ENCODE measurements around the gene HERC3. TPM values are rescaled to one million over a fixed set of nuclear protein-coding genes. Genes with fewer than 3 reads are reported as not detected.

Gene HERC3
- total RNA-seq = 15.6 and 15.9 TPM in 2 replicates

DNA sequence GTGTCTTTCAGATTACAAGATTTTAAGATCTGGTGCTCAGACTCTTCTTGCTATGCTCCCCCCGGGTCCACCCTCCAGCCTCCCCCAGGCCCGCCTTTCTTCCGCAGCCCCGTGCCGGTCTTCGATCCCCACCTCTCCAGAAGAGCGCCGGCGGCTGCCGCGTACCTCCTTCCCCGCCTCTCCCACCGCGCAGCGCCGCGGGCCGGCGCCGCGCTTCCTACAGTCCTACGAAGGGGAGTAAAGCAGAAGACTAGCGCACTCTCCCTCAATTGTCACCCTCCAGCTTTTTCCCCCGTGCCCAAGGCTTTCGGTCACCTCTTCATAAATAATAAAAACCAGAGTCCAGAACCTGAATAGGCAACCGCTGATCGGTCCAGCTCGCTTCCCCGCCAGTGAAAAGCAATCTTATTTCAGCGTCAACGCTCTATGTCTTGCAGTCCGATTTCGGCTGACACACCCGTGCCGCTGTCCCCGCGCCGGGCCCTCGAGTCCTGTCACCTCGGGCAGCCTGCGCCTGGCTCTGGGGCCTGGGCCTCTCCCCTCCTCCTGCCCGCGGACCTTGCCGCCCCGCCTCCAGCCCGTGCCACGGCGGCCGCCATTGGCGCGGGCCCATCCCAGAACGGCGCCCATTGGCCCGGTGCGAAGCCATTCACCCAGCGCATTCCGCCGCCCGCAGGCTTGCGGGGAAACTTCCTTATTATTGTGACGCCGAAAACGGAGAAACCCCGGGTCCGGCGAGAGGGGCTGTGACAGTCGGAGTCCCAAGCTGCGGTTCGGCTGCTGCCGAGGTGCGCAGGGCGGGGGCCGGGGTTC is at the start of gene HERC3:
Gene HERC3, plus strand, starts transcription at position 694 of the 813 bp plus-strand sequence. CDS start 13,344 bp downstream, outside the sequence.
- Histone ChIP-seq H3K4me3 (ENCODE audit: insufficient read depth, low read length) (peak within 1 kb of the TSS; percentile 90), H3K27ac (ENCODE audit: low read depth, low read length) (peak within 1 kb of the TSS; percentile 74), H2AFZ (ENCODE audit: low read length) (peak within 1 kb of the TSS; percentile 98), H3K4me1 (ENCODE audit: insufficient read depth, low read length) (peaks cover 11% of the 10 kb centered on the region), H3K27me3 (ENCODE audit: insufficient read depth, low read length) (no peaks in the 10 kb centered on the region), H3K9me3 (ENCODE audit: low read depth, low read length) (no peaks in the 10 kb centered on the region), H3K36me3 (ENCODE audit: insufficient read depth, low read length) (no peaks in the 10 kb centered on the region), H3K79me2 (ENCODE audit: insufficient read depth, low read length) (peaks cover 21% of the 10 kb centered on the region), H4K20me1 (ENCODE audit: insufficient read depth, low read length) (peaks cover 3% of the 10 kb centered on the region), H3K4me2 (ENCODE audit: insufficient read depth, low read length) (peak within 1 kb of the TSS; percentile 93)
- DNase-seq (ENCODE audit: insufficient read length, low spot score, missing footprints) = peak; percentile 98
- TF ChIP-seq, protein P1, sequence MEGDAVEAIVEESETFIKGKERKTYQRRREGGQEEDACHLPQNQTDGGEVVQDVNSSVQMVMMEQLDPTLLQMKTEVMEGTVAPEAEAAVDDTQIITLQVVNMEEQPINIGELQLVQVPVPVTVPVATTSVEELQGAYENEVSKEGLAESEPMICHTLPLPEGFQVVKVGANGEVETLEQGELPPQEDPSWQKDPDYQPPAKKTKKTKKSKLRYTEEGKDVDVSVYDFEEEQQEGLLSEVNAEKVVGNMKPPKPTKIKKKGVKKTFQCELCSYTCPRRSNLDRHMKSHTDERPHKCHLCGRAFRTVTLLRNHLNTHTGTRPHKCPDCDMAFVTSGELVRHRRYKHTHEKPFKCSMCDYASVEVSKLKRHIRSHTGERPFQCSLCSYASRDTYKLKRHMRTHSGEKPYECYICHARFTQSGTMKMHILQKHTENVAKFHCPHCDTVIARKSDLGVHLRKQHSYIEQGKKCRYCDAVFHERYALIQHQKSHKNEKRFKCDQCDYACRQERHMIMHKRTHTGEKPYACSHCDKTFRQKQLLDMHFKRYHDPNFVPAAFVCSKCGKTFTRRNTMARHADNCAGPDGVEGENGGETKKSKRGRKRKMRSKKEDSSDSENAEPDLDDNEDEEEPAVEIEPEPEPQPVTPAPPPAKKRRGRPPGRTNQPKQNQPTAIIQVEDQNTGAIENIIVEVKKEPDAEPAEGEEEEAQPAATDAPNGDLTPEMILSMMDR (IDR thresholded peaks at IDR 0.05; ENCODE audit: extremely low read depth, low read depth, low read length) = no peak

DNA sequence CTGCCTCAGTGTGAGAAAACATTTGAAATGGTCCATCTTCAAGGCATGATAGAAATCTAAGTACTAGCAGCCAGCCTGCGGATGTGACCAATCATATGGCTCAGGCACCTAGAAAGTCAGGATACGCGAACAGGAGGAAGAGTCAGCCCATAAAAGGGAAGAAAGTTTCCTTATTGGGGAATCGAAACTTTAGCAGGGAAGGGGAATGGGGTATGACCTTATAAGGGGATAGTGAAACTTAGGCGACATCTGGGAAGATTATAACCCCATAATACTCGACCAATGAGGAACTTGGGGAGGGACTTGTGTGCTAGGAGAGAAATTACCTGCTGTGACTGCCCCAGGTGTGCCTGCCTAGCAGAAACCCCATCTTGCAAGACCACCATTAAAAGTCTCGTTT is 42.5 kb upstream of the HERC3 start:
- Histone ChIP-seq H3K4me1 (ENCODE audit: insufficient read depth, low read length) (no peaks in the 10 kb centered on the region), H3K27ac (ENCODE audit: low read depth, low read length) (no peak overlapping the region), H3K4me3 (ENCODE audit: insufficient read depth, low read length) (no peak overlapping the region), H3K79me2 (ENCODE audit: insufficient read depth, low read length) (no peaks in the 10 kb centered on the region), H3K4me2 (ENCODE audit: insufficient read depth, low read length) (no peak overlapping the region), H4K20me1 (ENCODE audit: insufficient read depth, low read length) (no peaks in the 10 kb centered on the region), H3K9me3 (ENCODE audit: low read depth, low read length) (no peaks in the 10 kb centered on the region), H3K36me3 (ENCODE audit: insufficient read depth, low read length) (no peaks in the 10 kb centered on the region), H2AFZ (ENCODE audit: low read length) (no peak overlapping the region), H3K27me3 (ENCODE audit: insufficient read depth, low read length) (no peaks in the 10 kb centered on the region)
- DNase-seq (ENCODE audit: insufficient read length, low spot score, missing footprints) = no peak
- TF ChIP-seq, protein P1 (IDR thresholded peaks at IDR 0.05; ENCODE audit: extremely low read depth, low read depth, low read length) = no peak

DNA sequence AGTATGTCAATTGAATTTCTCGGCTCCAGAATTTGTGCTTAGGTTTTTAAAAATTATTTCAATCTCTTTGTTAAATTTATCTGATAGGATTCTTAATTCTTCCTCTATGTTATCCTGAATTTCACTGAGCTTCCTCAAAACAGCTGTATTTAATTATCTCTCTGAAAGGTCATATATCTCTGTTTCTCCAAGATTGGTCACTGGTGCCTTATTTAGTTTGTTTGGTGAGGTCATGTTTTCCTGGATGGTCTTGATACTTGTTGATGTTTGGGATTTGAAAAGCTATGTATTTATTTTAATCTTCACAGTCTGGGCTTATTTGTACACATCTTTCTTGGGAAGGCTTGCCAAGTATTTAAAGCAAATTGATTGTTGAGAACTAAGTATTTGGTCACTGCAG is 24.7 kb upstream of the HERC3 start:
- DNase-seq (ENCODE audit: insufficient read length, low spot score, missing footprints) = no peak
- TF ChIP-seq, protein P1 (IDR thresholded peaks at IDR 0.05; ENCODE audit: extremely low read depth, low read depth, low read length) = no peak

GRCh38 chr4:88570001-88570400 is 22.3 kb upstream of the HERC3 start:
- no peaks in the 10 kb centered on the region for H3K79me2 ChIP-seq (ENCODE audit: insufficient read depth, low read length)
- H2AFZ ChIP-seq (ENCODE audit: low read length) = no peak overlapping the region
- H3K4me1 ChIP-seq (ENCODE audit: insufficient read depth, low read length) = peaks cover 20% of the 10 kb centered on the region
- H3K4me2 ChIP-seq (ENCODE audit: insufficient read depth, low read length) = no peak overlapping the region
- no peak overlapping the region for H3K27ac ChIP-seq (ENCODE audit: low read depth, low read length)
- TF ChIP-seq, protein P1 (IDR thresholded peaks at IDR 0.05; ENCODE audit: extremely low read depth, low read depth, low read length) = no peak
- DNase-seq (ENCODE audit: insufficient read length, low spot score, missing footprints) = peak; percentile 34
- no peak overlapping the region for H3K4me3 ChIP-seq (ENCODE audit: insufficient read depth, low read length)
- H4K20me1 ChIP-seq (ENCODE audit: insufficient read depth, low read length) = no peaks in the 10 kb centered on the region
- H3K9me3 ChIP-seq (ENCODE audit: low read depth, low read length) = no peaks in the 10 kb centered on the region
- no peaks in the 10 kb centered on the region for H3K27me3 ChIP-seq (ENCODE audit: insufficient read depth, low read length)
- H3K36me3 ChIP-seq (ENCODE audit: insufficient read depth, low read length) = no peaks in the 10 kb centered on the region

More for the DNA sequence above, 24.7 kb upstream of the HERC3 start:
- H3K27ac ChIP-seq (ENCODE audit: low read depth, low read length) = no peak overlapping the region
- H2AFZ ChIP-seq (ENCODE audit: low read length) = no peak overlapping the region
- no peaks in the 10 kb centered on the region for H3K36me3 ChIP-seq (ENCODE audit: insufficient read depth, low read length)
- no peaks in the 10 kb centered on the region for H3K79me2 ChIP-seq (ENCODE audit: insufficient read depth, low read length)
- H3K4me3 ChIP-seq (ENCODE audit: insufficient read depth, low read length) = no peak overlapping the region
- peaks cover 9% of the 10 kb centered on the region for H3K4me1 ChIP-seq (ENCODE audit: insufficient read depth, low read length)
- H4K20me1 ChIP-seq (ENCODE audit: insufficient read depth, low read length) = no peaks in the 10 kb centered on the region
- no peak overlapping the region for H3K4me2 ChIP-seq (ENCODE audit: insufficient read depth, low read length)
- H3K9me3 ChIP-seq (ENCODE audit: low read depth, low read length) = no peaks in the 10 kb centered on the region
- no peaks in the 10 kb centered on the region for H3K27me3 ChIP-seq (ENCODE audit: insufficient read depth, low read length)

Measured in osteoblast (primary cell).